Duodenal mucosa (tissue), 2 donors: ENCODE results near the gene TRIM73.
"Not testable (repeated sequence)": the region's sequence is repeated elsewhere in the genome, so short reads cannot be mapped to it uniquely, and the experiment has no call there.

Experiments used
- H3K27ac ChIP-seq: one replicate; pipeline ENCODE4 v1.7.0; 2013; ENCODE audit warnings: low read depth, low read length
- H3K27me3 ChIP-seq, 2 donors: one replicate each; pipeline ENCODE4 v1.7.0; 2013; ENCODE audit warnings: low read length in 2 of 2, control low read depth in 1 of 2; ENCODE audit not compliant: insufficient read depth in 2 of 2, control insufficient read depth in 1 of 2
- H3K36me3 ChIP-seq, 2 donors: one replicate each; pipeline ENCODE4 v1.7.0; 2013; ENCODE audit warnings: low read length in 2 of 2, control low read depth in 1 of 2; ENCODE audit not compliant: insufficient read depth in 2 of 2, control insufficient read depth in 1 of 2
- H3K4me1 ChIP-seq, 2 donors: one replicate each; pipeline ENCODE4 v1.7.0; 2013; ENCODE audit warnings: low read length in 2 of 2, control low read depth in 1 of 2; ENCODE audit not compliant: insufficient read depth in 2 of 2, control insufficient read depth in 1 of 2
- H3K4me3 ChIP-seq, 2 donors: one replicate each; pipeline ENCODE4 v1.7.0; 2013; ENCODE audit warnings: low read length in 2 of 2, low read depth in 1 of 2
- H3K9ac ChIP-seq, 2 donors: one replicate each; pipeline ENCODE4 v1.7.0; 2013; ENCODE audit warnings: low read length in 2 of 2, low read depth in 1 of 2
- H3K9me3 ChIP-seq, 2 donors: one replicate each; pipeline ENCODE4 v1.7.0; 2013; ENCODE audit warnings: low read length in 2 of 2, control low read depth in 1 of 2; ENCODE audit not compliant: control insufficient read depth in 1 of 2

The TRIM73 gene

DNA sequence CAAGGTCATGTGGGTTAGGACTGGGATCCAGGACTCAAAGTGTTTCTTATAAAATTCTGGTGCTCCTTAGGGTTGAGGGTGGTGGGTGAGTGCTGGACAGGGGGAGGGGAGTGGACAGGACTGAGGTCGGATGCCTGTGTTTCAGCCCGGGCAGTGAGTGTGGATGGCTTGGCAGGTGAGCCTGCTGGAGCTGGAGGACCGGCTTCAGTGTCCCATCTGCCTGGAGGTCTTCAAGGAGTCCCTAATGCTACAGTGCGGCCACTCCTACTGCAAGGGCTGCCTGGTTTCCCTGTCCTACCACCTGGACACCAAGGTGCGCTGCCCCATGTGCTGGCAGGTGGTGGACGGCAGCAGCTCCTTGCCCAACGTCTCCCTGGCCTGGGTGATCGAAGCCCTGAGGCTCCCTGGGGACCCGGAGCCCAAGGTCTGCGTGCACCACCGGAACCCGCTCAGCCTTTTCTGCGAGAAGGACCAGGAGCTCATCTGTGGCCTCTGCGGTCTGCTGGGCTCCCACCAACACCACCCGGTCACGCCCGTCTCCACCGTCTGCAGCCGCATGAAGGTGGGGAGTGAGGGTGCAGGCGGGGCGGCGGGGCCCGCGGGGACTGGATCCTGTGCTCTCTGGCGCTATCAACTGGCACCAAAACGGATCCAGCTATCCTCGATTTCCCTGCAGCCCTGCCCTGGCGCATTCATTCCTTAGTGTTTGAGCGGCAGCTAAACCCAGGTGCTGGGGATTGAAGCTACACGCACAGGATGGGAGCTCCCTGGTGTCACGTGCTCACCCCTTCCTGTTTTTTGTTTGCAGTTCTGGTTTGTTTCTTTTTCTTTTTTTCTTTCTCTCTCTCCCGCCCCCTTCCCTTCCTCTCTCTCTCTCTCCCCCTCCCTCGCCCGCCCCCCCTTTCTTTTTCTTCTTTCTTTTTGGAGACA, 3.6 kb downstream of the TRIM73 start:
- H3K27ac ChIP-seq, H3K9ac ChIP-seq, H3K9me3 ChIP-seq, H3K4me1 ChIP-seq, H3K4me3 ChIP-seq, H3K36me3 ChIP-seq, H3K27me3 ChIP-seq: not testable (repeated sequence)

DNA sequence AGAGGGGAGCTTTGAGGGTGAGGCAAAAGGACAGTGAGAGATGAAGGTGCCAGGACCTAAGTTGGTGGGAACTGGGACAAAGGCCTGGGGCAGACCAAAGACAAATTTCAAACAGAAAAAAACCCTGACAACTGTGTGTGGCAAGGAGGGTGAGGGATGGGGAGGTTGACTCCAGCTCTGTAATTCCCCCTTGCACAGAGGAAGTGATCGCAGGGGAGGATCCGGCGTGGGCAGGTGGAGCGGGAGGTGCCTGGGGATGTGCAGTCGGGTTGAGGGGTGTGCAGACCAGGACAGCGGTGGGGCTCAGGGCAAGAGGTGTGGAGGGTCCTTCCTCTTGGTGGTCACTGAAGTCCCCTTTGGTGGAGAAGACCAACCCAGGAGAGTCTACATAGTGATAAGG, 5.1 kb downstream of the TRIM73 start:
- H3K4me1 ChIP-seq, H3K27ac ChIP-seq, H3K9me3 ChIP-seq, H3K27me3 ChIP-seq, H3K4me3 ChIP-seq, H3K36me3 ChIP-seq, H3K9ac ChIP-seq: not testable (repeated sequence)

DNA sequence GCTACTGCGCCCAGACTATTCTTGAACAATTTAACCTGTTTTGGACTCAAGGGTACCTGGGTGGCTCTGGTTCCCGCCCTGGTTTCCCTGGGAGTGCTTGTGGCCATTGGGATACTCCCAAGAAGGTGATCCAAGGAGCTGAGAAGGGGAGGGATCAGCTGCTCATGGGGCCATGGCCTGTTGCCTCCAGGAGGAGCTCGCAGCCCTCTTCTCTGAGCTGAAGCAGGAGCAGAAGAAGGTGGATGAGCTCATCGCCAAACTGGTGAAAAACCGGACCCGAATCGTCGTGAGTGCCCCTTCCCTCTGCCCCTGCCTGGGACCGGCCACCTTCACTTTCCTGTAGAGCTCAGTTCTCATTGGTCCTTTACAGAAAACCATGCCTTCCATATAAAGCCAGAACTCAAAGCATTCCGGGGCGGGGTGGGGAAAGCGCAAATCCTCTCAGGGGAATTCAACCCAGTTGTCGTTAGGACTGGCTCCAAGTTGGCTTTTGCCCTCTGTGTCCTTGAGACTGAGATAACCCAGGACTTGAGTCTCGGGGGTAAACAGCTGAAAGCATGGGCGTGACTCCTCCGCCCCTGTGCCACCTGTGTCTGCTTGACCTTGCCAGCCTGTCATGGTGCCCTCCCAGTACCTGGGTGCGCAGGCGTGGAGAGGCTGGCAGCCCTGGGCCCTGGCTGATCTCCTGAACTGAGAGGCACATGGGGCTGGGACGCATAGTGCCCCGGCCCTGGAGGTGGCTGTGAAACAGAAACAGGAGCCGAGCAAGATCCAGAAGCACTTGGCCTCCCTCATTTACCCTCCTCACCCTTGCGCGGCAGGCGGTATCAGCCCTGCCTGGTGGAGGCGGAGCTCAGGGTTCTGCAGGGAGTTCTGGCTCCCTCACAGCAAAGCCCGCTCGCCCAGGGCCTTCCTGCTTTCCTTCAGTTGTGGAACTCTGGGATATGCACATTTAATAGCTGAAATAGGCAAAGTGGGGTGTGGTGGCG, 8.3 kb downstream of the TRIM73 start:
- H3K9me3 ChIP-seq, H3K27ac ChIP-seq, H3K9ac ChIP-seq, H3K27me3 ChIP-seq, H3K36me3 ChIP-seq, H3K4me3 ChIP-seq, H3K4me1 ChIP-seq: not testable (repeated sequence)

DNA sequence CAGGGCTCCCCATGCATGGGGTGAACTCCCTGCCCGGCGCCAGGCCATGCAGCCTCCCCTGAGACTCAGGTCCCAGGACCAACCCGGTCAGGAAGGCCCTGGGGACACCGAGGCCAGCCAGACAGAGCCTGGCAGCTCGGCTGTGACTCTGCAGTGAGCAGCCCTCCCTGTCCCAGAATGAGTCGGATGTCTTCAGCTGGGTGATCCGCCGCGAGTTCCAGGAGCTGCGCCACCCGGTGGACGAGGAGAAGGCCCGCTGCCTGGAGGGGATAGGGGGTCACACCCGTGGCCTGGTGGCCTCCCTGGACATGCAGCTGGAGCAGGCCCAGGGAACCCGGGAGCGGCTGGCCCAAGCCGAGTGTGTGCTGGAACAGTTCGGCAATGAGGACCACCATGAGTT, 9.2 kb downstream of the TRIM73 start:
- H3K9me3 ChIP-seq, H3K36me3 ChIP-seq, H3K9ac ChIP-seq, H3K27ac ChIP-seq, H3K27me3 ChIP-seq, H3K4me1 ChIP-seq, H3K4me3 ChIP-seq: not testable (repeated sequence)

DNA sequence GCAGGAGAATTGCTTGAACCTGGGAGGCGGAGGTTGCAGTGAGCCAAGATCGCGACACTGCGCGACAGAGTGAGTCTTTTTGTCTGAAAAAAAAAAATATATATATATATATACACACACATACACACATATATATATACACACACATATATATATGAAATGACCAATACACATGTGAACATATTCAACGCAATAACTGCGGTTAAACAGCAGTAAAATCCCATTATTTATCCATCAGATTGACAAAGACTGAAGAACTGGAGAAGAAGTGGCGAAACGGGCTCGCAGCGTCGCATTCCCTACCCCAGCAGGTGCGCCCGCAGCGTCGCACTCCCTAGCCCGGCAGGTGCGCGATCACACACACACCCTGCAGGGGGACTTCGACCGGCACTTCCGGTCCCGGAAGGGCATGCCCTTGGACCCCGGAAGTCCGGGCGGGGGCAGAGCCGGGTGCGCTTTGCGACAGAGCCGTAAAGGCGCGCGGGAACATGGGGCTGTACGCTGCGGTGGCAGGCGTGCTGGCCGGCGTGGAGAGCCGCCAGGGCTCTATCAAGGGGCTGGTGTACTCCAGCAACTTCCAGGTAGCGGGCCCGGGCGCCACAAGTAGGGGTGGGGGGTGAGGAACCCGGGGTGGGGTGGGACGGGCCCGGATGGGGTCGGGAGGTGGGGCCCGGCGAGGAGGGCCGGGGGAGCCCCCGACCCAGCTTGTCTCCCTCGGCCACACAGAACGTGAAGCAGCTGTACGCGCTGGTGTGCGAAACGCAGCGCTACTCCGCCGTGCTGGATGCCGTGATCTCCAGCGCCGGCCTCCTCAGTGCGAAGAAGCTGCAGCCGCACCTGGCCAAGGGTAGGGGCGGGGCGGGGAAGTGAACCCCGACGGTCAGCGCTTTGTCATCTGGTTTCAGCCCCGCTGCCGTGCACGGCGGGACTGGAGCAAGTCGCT, 14.7 kb downstream of the TRIM73 start:
- H3K4me1 ChIP-seq, H3K36me3 ChIP-seq, H3K27ac ChIP-seq, H3K9ac ChIP-seq, H3K27me3 ChIP-seq, H3K9me3 ChIP-seq, H3K4me3 ChIP-seq: not testable (repeated sequence)

DNA sequence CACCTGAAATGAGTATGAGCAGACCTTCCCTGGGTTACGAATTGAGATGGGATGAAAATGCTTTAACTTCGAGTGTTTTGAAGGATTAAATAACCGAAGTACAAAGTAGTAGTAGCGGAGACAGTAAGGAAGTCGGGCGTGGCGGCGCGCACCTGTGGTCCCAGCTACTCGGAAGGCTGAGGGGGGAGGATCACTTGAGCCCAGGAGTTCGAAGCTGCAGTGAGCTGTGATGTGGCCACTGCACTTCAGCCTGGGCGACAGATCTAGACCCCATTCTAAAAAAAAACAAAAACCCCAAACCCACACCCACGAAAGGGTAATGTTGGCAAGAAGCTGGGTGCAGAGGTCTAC, 15.4 kb downstream of the TRIM73 start:
- H3K36me3 ChIP-seq, H3K9me3 ChIP-seq, H3K4me1 ChIP-seq, H3K27me3 ChIP-seq, H3K27ac ChIP-seq, H3K4me3 ChIP-seq, H3K9ac ChIP-seq: not testable (repeated sequence)

DNA sequence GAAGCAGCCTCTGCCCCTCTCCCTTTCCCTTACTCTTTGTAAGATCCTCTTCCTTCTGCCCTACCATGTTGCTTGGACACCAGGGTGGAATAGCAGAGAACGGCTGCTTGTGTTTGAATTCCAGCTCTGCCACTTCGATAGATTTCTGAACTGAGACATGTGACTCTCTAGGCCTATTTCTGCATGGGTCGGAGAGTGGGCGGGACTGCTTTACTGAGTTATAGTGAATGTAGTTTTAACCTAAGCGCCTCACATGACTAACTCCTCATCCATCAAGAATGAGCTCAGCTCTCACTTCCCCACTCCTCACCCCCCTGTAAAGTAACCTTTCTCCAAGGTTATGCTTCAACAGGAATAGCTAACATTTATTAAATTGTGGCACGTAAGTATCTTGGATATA, 18.8 kb downstream of the TRIM73 start:
- not testable (repeated sequence) for H3K4me3 ChIP-seq, H3K9ac ChIP-seq, H3K27me3 ChIP-seq, H3K4me1 ChIP-seq, H3K9me3 ChIP-seq, H3K27ac ChIP-seq
- H3K36me3 ChIP-seq, result peaks cover 0 to 16% of the 10 kb centered on the region in 2 donors

DNA sequence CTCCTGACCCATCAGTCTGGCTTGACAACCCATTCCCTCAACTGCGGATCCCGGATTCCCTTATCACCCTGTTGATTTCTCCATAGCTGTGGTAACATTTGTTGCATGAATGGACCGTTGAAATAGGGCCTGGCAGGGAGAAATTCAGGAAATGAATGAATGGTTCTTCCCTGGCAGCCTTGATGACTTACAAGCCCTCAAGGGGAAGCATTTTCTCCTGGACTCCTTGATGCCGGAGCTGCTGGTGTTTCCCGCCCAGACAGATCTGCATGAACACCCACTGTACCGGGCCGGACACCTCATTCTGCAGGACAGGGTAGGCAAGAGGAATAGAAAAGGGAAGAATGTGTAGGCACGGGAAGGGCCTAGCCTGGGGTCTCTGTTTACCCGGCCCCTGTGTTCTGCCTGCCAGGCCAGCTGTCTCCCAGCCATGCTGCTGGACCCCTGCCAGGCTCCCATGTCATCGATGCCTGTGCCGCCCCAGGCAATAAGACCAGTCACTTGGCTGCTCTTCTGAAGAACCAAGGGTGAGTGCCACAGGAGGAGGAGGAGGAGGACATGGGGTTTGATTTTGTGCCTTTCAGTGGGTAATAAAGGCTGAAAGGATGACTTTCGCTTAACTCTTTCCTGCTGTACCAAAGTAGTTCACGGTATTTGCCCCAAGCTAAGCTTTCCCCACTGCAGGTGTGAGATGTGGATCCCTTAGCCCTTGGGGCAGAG, 19.4 kb downstream of the TRIM73 start:
- peaks cover 0 to 19% of the 10 kb centered on the region in 2 donors for H3K36me3 ChIP-seq
- H3K4me1 ChIP-seq, H3K27me3 ChIP-seq, H3K9ac ChIP-seq, H3K9me3 ChIP-seq, H3K4me3 ChIP-seq, H3K27ac ChIP-seq: not testable (repeated sequence)

DNA sequence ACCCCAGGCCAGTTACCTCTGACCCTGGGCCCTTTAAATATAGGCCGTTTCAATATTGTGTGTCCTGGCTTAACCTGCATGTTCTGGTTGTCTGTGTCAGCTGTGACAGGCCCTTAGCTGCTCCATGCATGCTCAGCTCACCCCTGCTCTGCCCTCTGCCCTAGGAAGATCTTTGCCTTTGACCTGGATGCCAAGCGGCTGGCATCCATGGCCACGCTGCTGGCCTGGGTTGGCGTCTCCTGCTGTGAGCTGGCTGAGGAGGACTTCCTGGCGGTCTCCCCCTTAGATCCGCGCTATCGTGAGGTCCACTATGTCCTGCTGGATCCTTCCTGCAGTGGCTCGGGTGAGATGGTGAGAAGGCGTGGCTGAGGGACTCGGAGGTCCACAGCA, 20.0 kb downstream of the TRIM73 start:
- not testable (repeated sequence) for H3K9ac ChIP-seq, H3K27me3 ChIP-seq, H3K4me3 ChIP-seq, H3K27ac ChIP-seq, H3K4me1 ChIP-seq, H3K9me3 ChIP-seq
- H3K36me3 ChIP-seq, result peaks cover 0 to 21% of the 10 kb centered on the region in 2 donors
